ENCODE measurements around the gene SPAG16.

GRCh38 chr2:213703406-213704098 is 419.3 kb downstream of the SPAG16 start:
- TF ChIP-seq POLR2A (IDR thresholded peaks at IDR 0.05) (no peak), CTCF (IDR thresholded peaks at IDR 0.05) (no peak)
